ENCODE results near the gene PET100. TPM values are rescaled to one million over a fixed set of nuclear protein-coding genes. Genes with fewer than 3 reads are reported as not detected.

PET100 gene
- total RNA-seq, 1 experiment from 2014 or later = 126 TPM

DNA sequence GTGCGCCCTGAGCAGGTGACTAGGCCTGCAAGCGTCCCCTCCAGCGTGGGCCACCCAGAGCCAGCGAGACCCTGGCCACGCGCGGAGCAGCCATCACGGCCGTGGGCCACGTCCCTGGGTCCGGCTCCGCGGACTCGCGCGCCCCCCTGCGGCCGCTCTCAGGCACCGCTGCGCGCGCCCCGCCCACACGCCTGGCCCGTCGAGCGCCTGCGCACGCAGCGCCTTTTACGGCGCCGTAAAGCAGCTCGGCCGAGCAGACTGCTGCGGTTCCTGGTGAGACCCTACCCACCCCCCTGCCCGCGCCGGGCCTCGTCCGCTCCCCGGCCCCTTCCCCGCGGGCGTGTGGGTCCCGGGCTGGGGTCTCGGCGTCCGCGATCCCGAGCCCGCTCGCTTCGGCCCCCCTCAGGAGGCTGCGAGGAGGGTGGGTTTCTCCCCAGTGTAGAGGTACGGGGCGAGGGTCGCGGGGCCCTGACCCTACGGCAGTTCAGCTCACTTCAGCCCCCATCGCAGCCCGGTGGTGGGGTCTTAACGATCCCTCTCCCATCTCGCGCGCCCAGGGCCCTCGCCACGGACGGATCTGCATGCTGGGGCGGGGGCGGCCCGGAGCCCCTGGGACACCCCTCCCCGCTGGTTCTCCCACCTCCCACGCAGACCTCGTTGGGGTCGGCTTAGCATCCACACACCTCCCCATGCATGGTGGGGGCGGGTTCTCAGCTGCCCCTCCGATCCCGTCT is 51.2 kb downstream of the PET100 start, which contains the start of gene TRAPPC5 (continued):
- TF ChIP-seq, protein P1, sequence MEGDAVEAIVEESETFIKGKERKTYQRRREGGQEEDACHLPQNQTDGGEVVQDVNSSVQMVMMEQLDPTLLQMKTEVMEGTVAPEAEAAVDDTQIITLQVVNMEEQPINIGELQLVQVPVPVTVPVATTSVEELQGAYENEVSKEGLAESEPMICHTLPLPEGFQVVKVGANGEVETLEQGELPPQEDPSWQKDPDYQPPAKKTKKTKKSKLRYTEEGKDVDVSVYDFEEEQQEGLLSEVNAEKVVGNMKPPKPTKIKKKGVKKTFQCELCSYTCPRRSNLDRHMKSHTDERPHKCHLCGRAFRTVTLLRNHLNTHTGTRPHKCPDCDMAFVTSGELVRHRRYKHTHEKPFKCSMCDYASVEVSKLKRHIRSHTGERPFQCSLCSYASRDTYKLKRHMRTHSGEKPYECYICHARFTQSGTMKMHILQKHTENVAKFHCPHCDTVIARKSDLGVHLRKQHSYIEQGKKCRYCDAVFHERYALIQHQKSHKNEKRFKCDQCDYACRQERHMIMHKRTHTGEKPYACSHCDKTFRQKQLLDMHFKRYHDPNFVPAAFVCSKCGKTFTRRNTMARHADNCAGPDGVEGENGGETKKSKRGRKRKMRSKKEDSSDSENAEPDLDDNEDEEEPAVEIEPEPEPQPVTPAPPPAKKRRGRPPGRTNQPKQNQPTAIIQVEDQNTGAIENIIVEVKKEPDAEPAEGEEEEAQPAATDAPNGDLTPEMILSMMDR (IDR thresholded peaks at IDR 0.05 in 2 of 3, conservative IDR thresholded peaks at IDR 0.05 in 1 of 3; ENCODE audit: borderline replicate concordance in 1 of 3, insufficient read depth in 1 of 3, low read depth in 2 of 3, low read length in 2 of 3) = peak; percentile 55 to 84 (median 79)
- no peak for TF ChIP-seq EZH2 (IDR thresholded peaks at IDR 0.05)
- no peak for TF ChIP-seq JUND (IDR thresholded peaks at IDR 0.05)
- TF ChIP-seq SRF (IDR thresholded peaks at IDR 0.05; ENCODE audit: low read depth) = no peak
- TF ChIP-seq YY1 (IDR thresholded peaks at IDR 0.05; ENCODE audit: extremely low read depth, insufficient replicate concordance, low read depth, low read length) = peak; percentile 39

Small RNA genes within 50 kb of the gene (microRNA-seq; reads per million reads assigned to microRNA genes)
- gene MIR6792 (ENCODE audit: borderline number of aligned reads) = not detected

Other genes with a start within 250 kb of the PET100 start
- gene PEX11G, start 140.8 kb upstream of the PET100 start, total RNA-seq (2021; ENCODE audit: unreplicated experiment) = 6.4 TPM
- 20.7 TPM for gene ZNF358, start 113.7 kb upstream of the PET100 start, total RNA-seq (2021; ENCODE audit: unreplicated experiment)
- 19.1 TPM for gene MCOLN1, start 107.2 kb upstream of the PET100 start, total RNA-seq (2021; ENCODE audit: unreplicated experiment)
- 159 TPM for gene PNPLA6, start 94.1 kb upstream of the PET100 start, total RNA-seq (2021; ENCODE audit: unreplicated experiment)
- 24.0 TPM for gene CAMSAP3, start 33.9 kb upstream of the PET100 start, total RNA-seq (2021; ENCODE audit: unreplicated experiment)
- gene XAB2, start 248 bp upstream of the PET100 start, total RNA-seq (2021; ENCODE audit: unreplicated experiment) = 103 TPM
- 0.32 TPM for gene PCP2, start 3.9 kb downstream of the PET100 start, total RNA-seq (2021; ENCODE audit: unreplicated experiment)
- 141 TPM for gene STXBP2, start 7.3 kb downstream of the PET100 start, total RNA-seq (2021; ENCODE audit: unreplicated experiment)
- not detected for gene RETN, start 39.3 kb downstream of the PET100 start, total RNA-seq (2021; ENCODE audit: unreplicated experiment)
- gene MCEMP1, start 47.3 kb downstream of the PET100 start, total RNA-seq (2021; ENCODE audit: unreplicated experiment) = not detected
- gene TRAPPC5, start 51.0 kb downstream of the PET100 start, total RNA-seq (2021; ENCODE audit: unreplicated experiment) = 101 TPM
- gene FCER2, start 72.3 kb downstream of the PET100 start, total RNA-seq (2021; ENCODE audit: unreplicated experiment) = 0.20 TPM
- gene CLEC4G, start 102.3 kb downstream of the PET100 start, total RNA-seq (2021; ENCODE audit: unreplicated experiment) = not detected
- not detected for gene CD209, start 117.7 kb downstream of the PET100 start, total RNA-seq (2021; ENCODE audit: unreplicated experiment)
- not detected for gene CLEC4M, start 133.4 kb downstream of the PET100 start, total RNA-seq (2021; ENCODE audit: unreplicated experiment)
- 15.0 TPM for gene EVI5L, start 200.4 kb downstream of the PET100 start, total RNA-seq (2021; ENCODE audit: unreplicated experiment)
- gene PRR36, start 244.6 kb downstream of the PET100 start, total RNA-seq (2021; ENCODE audit: unreplicated experiment) = 7.5 TPM